Transverse colon (tissue), 4 donors: ENCODE measurements around the gene HEBP1.

Experiments
- CTCF ChIP-seq, 5 experiments: fragments of 200-600 bp in 3 of 5; fragments of 450-650 bp in 2 of 5; sonication (generic) in 3 of 5; IDR thresholded peaks; 1 replicate in 2 of 5; 2 replicates in 3 of 5; pipeline ENCODE4 v1.5.1; 2016 to 2017; ENCODE audit warnings: antibody characterized with exemption in 5 of 5, inconsistent platforms in 3 of 5, mild to moderate bottlenecking in 2 of 5, moderate library complexity in 1 of 5
- POLR2A ChIP-seq: fragments of 450-650 bp; IDR thresholded peaks from one replicate; pipeline ENCODE4 v1.6.1; 2016; ENCODE audit warnings: antibody characterized with exemption, mild to moderate bottlenecking, moderate library complexity
- POLR2AphosphoS5 ChIP-seq, 3 donors: sonication (generic); formaldehyde crosslinking; IDR thresholded peaks; one replicate each; pipeline ENCODE4 v1.6.1; 2016; ENCODE audit warnings: antibody characterized with exemption in 3 of 3

GRCh38 chr12:13024531-13024916, 24.5 kb upstream of the HEBP1 start:
- TF ChIP-seq CTCF (IDR thresholded peaks at IDR 0.05) (no peak), POLR2A (no peak), POLR2AphosphoS5 (IDR thresholded peaks at IDR 0.05) (no peak)
